NCI-H2171 treated with DMSO at 0.1 percent for 48 hours (cell line): ENCODE results near the gene SLCO1B1.
A peak's percentile ranks its signal among the peaks of the same experiment; 100 is the strongest.
"Not testable (repeated sequence)": the region's sequence is repeated elsewhere in the genome, so short reads cannot be mapped to it uniquely, and the experiment has no call there.

ENCODE experiments used
- DNase-seq: peaks from one replicate; lab custom pipeline; 2025; lab: John Stamatoyannopoulos, UW

The SLCO1B1 gene

GRCh38 chr12:21130998-21131397 is at the start of gene SLCO1B1:
Gene SLCO1B1 (plus strand): TSS chr12:21131194. CDS start chr12:21141575, 10,381 bp downstream.
- no peak for DNase-seq

- not testable (repeated sequence) for DNase-seq
These were observed 46.2 kb upstream of the SLCO1B1 start for GRCh38 chr12:21084753-21085152.

GRCh38 chr12:21111732-21112131 is 19.3 kb upstream of the SLCO1B1 start:
- DNase-seq: no peak

GRCh38 chr12:21113266-21113665 is 17.7 kb upstream of the SLCO1B1 start:
- no peak for DNase-seq

- no peak for DNase-seq
These were observed 13.0 kb upstream of the SLCO1B1 start for GRCh38 chr12:21117995-21118394.

- DNase-seq: no peak
These were observed 12.2 kb upstream of the SLCO1B1 start for GRCh38 chr12:21118760-21119159.

GRCh38 chr12:21129351-21129750 is 1.6 kb upstream of the SLCO1B1 start:
- DNase-seq: no peak

- DNase-seq: no peak
These were observed 1.1 kb upstream of the SLCO1B1 start for GRCh38 chr12:21129906-21130305.

- DNase-seq: not testable (repeated sequence)
These were observed 6.5 kb downstream of the SLCO1B1 start for GRCh38 chr12:21137318-21137999.

- no peak for DNase-seq
These were observed 7.0 kb downstream of the SLCO1B1 start for GRCh38 chr12:21138016-21138415.

GRCh38 chr12:21144309-21144708 is 13.3 kb downstream of the SLCO1B1 start:
- DNase-seq: no peak

- not testable (repeated sequence) for DNase-seq
These were observed 18.9 kb downstream of the SLCO1B1 start for GRCh38 chr12:21149861-21150260.

- no peak for DNase-seq
These were observed 20.2 kb downstream of the SLCO1B1 start for GRCh38 chr12:21151184-21151583.

GRCh38 chr12:21155522-21156351 is 24.7 kb downstream of the SLCO1B1 start:
- no peak for DNase-seq

GRCh38 chr12:21165048-21165447 is 34.1 kb downstream of the SLCO1B1 start:
- no peak for DNase-seq

- DNase-seq: peak; percentile 98
These were observed 39.0 kb downstream of the SLCO1B1 start for GRCh38 chr12:21169878-21170472.

GRCh38 chr12:21172079-21172478 is 41.1 kb downstream of the SLCO1B1 start:
- no peak for DNase-seq

GRCh38 chr12:21183721-21184275 is 52.8 kb downstream of the SLCO1B1 start:
- no peak for DNase-seq

GRCh38 chr12:21190016-21190415 is 59.0 kb downstream of the SLCO1B1 start:
- DNase-seq: no peak

- not testable (repeated sequence) for DNase-seq
These were observed 83.4 kb downstream of the SLCO1B1 start for GRCh38 chr12:21214433-21214832.

GRCh38 chr12:21219206-21219605 is 88.2 kb downstream of the SLCO1B1 start:
- DNase-seq: no peak

GRCh38 chr12:21220266-21220665 is 89.3 kb downstream of the SLCO1B1 start:
- DNase-seq: no peak

- DNase-seq: no peak
These were observed 90.1 kb downstream of the SLCO1B1 start for GRCh38 chr12:21221072-21221471.
